IMR-90 (cell line): ENCODE measurements around the gene OR52E5. TPM values are rescaled to one million over a fixed set of nuclear protein-coding genes. Genes with fewer than 3 reads are reported as not detected.

Experiments
- ATAC-seq: fragments of 200-7000 bp; cut with Tn5 transposase; 2 replicates; pipeline ENCODE4 v1.9.1; 2020; ENCODE audit warnings: low read depth, mild to moderate bottlenecking, moderate library complexity
- BruUV-seq: library from RNA; stranded (reverse); fragments of 400-500 nt; replicated peaks from 2 replicates; lab custom pipeline; 2021; lab: Mats Ljungman, UMichigan
- CTCF ChIA-PET: fragments of 300-600 bp; formaldehyde crosslinking; extraction: SDS; loops from one replicate; lab custom pipeline; 2021; ENCODE audit warnings: antibody characterized with exemption; lab: Yijun Ruan, JAX
- POLR2A ChIA-PET: fragments of 300-600 bp; sonication (Branson Sonifier 250); formaldehyde crosslinking; loops from one replicate; lab custom pipeline; 2022; ENCODE audit warnings: antibody characterized with exemption; ENCODE audit not compliant: unreplicated experiment; lab: Charles Lee
- DNase-seq: peaks from one replicate; pipeline ENCODE4 v3.0.0; 2013
- H2AFZ ChIP-seq: replicated peaks from 2 replicates; pipeline ENCODE3; 2013; ENCODE audit warnings: low read length, mild to moderate bottlenecking; ENCODE audit not compliant: poor library complexity
- H2AK5ac ChIP-seq: 2 replicates; pipeline ENCODE4 v1.6.1; 2013; ENCODE audit warnings: low read depth, low read length, inconsistent platforms
- H2AK9ac ChIP-seq: replicated peaks from 2 replicates; pipeline ENCODE3; 2013; ENCODE audit warnings: mild to moderate bottlenecking, low read depth, low read length, moderate library complexity; ENCODE audit not compliant: poor library complexity
- H2BK120ac ChIP-seq: 2 replicates; pipeline ENCODE4 v1.6.1; 2013; ENCODE audit warnings: low read depth, low read length, inconsistent platforms
- H2BK15ac ChIP-seq: 3 replicates; pipeline ENCODE4 v1.6.1; 2013; ENCODE audit warnings: low read depth, low read length, inconsistent platforms
- H2BK20ac ChIP-seq: 2 replicates; pipeline ENCODE4 v1.6.1; 2013; ENCODE audit warnings: low read depth, mild to moderate bottlenecking, inconsistent platforms, low read length, moderate library complexity
- H2BK5ac ChIP-seq: 2 replicates; pipeline ENCODE4 v1.6.1; 2013; ENCODE audit warnings: mild to moderate bottlenecking, low read depth, low read length, inconsistent platforms; ENCODE audit not compliant: poor library complexity, severe bottlenecking
- H3K14ac ChIP-seq: replicated peaks from 2 replicates; pipeline ENCODE4 v1.6.1; 2013; ENCODE audit warnings: low read depth, low read length, inconsistent platforms
- H3K18ac ChIP-seq: 2 replicates; pipeline ENCODE4 v1.6.1; 2013; ENCODE audit warnings: low read depth, low read length, control low read depth
- H3K23ac ChIP-seq: 2 replicates; pipeline ENCODE4 v1.6.1; 2013; ENCODE audit warnings: low read depth, low read length, inconsistent platforms
- H3K27ac ChIP-seq: 2 replicates; pipeline ENCODE4 v1.5.1; 2013; ENCODE audit warnings: mild to moderate bottlenecking, control low read depth, low read length; ENCODE audit not compliant: insufficient read depth
- H3K27me3 ChIP-seq: 2 replicates; pipeline ENCODE4 v1.6.1; 2013; ENCODE audit warnings: low read length; ENCODE audit not compliant: control insufficient read depth, insufficient read depth
- H3K36me3 ChIP-seq: 2 replicates; pipeline ENCODE4 v1.6.1; 2013; ENCODE audit warnings: low read length, mixed read lengths; ENCODE audit not compliant: control insufficient read depth, insufficient read depth
- H3K4ac ChIP-seq: 2 replicates; pipeline ENCODE4 v1.6.1; 2013; ENCODE audit warnings: low read depth, low read length, inconsistent platforms
- H3K4me1 ChIP-seq: 2 replicates; pipeline ENCODE4 v1.6.1; 2013; ENCODE audit warnings: low read length, mixed read lengths; ENCODE audit not compliant: control insufficient read depth, insufficient read depth
- H3K4me2 ChIP-seq: 2 replicates; pipeline ENCODE4 v1.6.1; 2013; ENCODE audit warnings: low read depth, mild to moderate bottlenecking, control low read depth, low read length, moderate library complexity
- H3K4me3 ChIP-seq: 2 replicates; pipeline ENCODE4 v1.5.1; 2013; ENCODE audit warnings: low read depth, mild to moderate bottlenecking, control low read depth, low read length, moderate library complexity; ENCODE audit not compliant: insufficient read depth
- H3K56ac ChIP-seq: 2 replicates; pipeline ENCODE4 v1.6.1; 2013; ENCODE audit warnings: low read length, inconsistent platforms; ENCODE audit not compliant: insufficient read depth; ENCODE audit errors: extremely low read depth
- H3K79me1 ChIP-seq, 2 experiments: 2 replicates each; pipeline ENCODE4 v1.6.1; 2013; ENCODE audit warnings: low read length in 2 of 2, inconsistent platforms in 1 of 2, low read depth in 1 of 2
- H3K9ac ChIP-seq: 2 replicates; pipeline ENCODE4 v1.6.1; 2013; ENCODE audit warnings: low read depth, low read length, control low read depth
- H3K9me1 ChIP-seq: 2 replicates; pipeline ENCODE4 v1.6.1; 2013; ENCODE audit warnings: low read length, inconsistent platforms; ENCODE audit not compliant: insufficient read depth
- H3K9me3 ChIP-seq: 2 replicates; pipeline ENCODE4 v1.6.1; 2013; ENCODE audit warnings: low read length; ENCODE audit not compliant: control insufficient read depth, insufficient read depth
- H4K20me1 ChIP-seq: 2 replicates; pipeline ENCODE4 v1.6.1; 2013; ENCODE audit warnings: low read length, inconsistent platforms; ENCODE audit not compliant: insufficient read depth
- H4K5ac ChIP-seq: 2 replicates; pipeline ENCODE4 v1.6.1; 2013; ENCODE audit warnings: mild to moderate bottlenecking, low read depth, low read length, control low read depth
- H4K8ac ChIP-seq, 2 experiments: 2 replicates each; pipeline ENCODE4 v1.6.1; 2013; ENCODE audit warnings: low read depth in 2 of 2, low read length in 2 of 2, control low read depth in 1 of 2, inconsistent platforms in 1 of 2
- H4K91ac ChIP-seq: 2 replicates; pipeline ENCODE4 v1.6.1; 2013; ENCODE audit warnings: low read depth, low read length, inconsistent platforms; ENCODE audit not compliant: insufficient read depth
- BHLHE40 ChIP-seq: fragments of 150-350 bp; IDR thresholded peaks from 2 replicates; pipeline ENCODE4 v1.6.1; 2016; ENCODE audit warnings: mild to moderate bottlenecking, low read depth, low read length
- CEBPB ChIP-seq: IDR thresholded peaks from 2 replicates; pipeline ENCODE4 v1.6.1; 2012; ENCODE audit warnings: low read depth, low read length, improper control_type of control experiment
- CHD1 ChIP-seq: IDR thresholded peaks from 2 replicates; pipeline ENCODE4 v1.6.1; 2012; ENCODE audit warnings: low read depth, low read length, improper control_type of control experiment
- CTCF ChIP-seq: conservative IDR thresholded peaks from 2 replicates; pipeline ENCODE4 v1.5.1; 2012; ENCODE audit warnings: mild to moderate bottlenecking, low read depth, low read length, improper control_type of control experiment
- ELK1 ChIP-seq: fragments of 150-350 bp; IDR thresholded peaks from 2 replicates; pipeline ENCODE4 v1.6.1; 2016; ENCODE audit warnings: low read depth, mild to moderate bottlenecking, low read length, moderate library complexity, borderline replicate concordance
- FOS ChIP-seq: fragments of 150-350 bp; IDR thresholded peaks from 2 replicates; pipeline ENCODE4 v1.6.1; 2016; ENCODE audit warnings: low read depth, low read length
- MAFK ChIP-seq: IDR thresholded peaks from 2 replicates; pipeline ENCODE4 v1.6.1; 2012; ENCODE audit warnings: low read depth, low read length, improper control_type of control experiment
- MAZ ChIP-seq: IDR thresholded peaks from 2 replicates; pipeline ENCODE4 v1.6.1; 2012; ENCODE audit warnings: low read depth, mild to moderate bottlenecking, low read length, improper control_type of control experiment, moderate library complexity, borderline replicate concordance
- MXI1 ChIP-seq: IDR thresholded peaks from 2 replicates; pipeline ENCODE4 v1.6.1; 2012; ENCODE audit warnings: low read depth, mild to moderate bottlenecking, low read length, moderate library complexity, borderline replicate concordance
- NFE2L2 ChIP-seq: fragments of 150-350 bp; IDR thresholded peaks from 2 replicates; pipeline ENCODE4 v1.6.1; 2016; ENCODE audit warnings: low read depth, mild to moderate bottlenecking, low read length
- POLR2A ChIP-seq: IDR thresholded peaks from 2 replicates; pipeline ENCODE4 v1.6.1; 2012; ENCODE audit warnings: mild to moderate bottlenecking, low read depth, low read length
- RAD21 ChIP-seq: IDR thresholded peaks from 2 replicates; pipeline ENCODE4 v1.6.1; 2012; ENCODE audit warnings: low read length, improper control_type of control experiment
- RCOR1 ChIP-seq: IDR thresholded peaks from 2 replicates; pipeline ENCODE4 v1.6.1; 2012; ENCODE audit warnings: mild to moderate bottlenecking, low read length, improper control_type of control experiment; ENCODE audit not compliant: insufficient replicate concordance
- RFX5 ChIP-seq: IDR thresholded peaks from 2 replicates; pipeline ENCODE4 v1.8.0; 2012; ENCODE audit warnings: low read depth, mild to moderate bottlenecking, low read length, moderate library complexity
- SMC3 ChIP-seq: fragments of 150-350 bp; IDR thresholded peaks from 2 replicates; pipeline ENCODE4 v1.6.1; 2016; ENCODE audit warnings: low read depth, mild to moderate bottlenecking, antibody characterized with exemption, low read length, moderate library complexity
- USF2 ChIP-seq: fragments of 150-350 bp; IDR thresholded peaks from 2 replicates; pipeline ENCODE4 v1.6.1; 2017; ENCODE audit warnings: mild to moderate bottlenecking, antibody characterized with exemption, low read length, low read depth
- WGBS, 2 experiments: methylation state at CpG; one replicate each; pipeline versions ENCODE4 v1.1.5 to v1.1.7; 2013; ENCODE audit warnings: missing lambda C conversion rate in 2 of 2; ENCODE audit not compliant: insufficient read length in 1 of 2; ENCODE audit errors: extremely low coverage in 2 of 2; 5-methylcytosine and 5-hydroxymethylcytosine counted together
- dilution Hi-C: fragments of 300-500 bp; cut with HindIII; formaldehyde crosslinking; loops from one replicate; pipeline ENCODE4 v1.14.3; 2018; ENCODE audit warnings: low sequenced_read_pairs; ENCODE audit not compliant: unreplicated experiment
- in situ Hi-C: fragments of 300-500 bp; cut with MboI; formaldehyde crosslinking; loops from 3 replicates; pipeline ENCODE4 v1.14.3; 2019; ENCODE audit warnings: low sequenced_read_pairs, inconsistent platforms, mixed read lengths
- intact Hi-C: fragments of 100-400 bp; cut with micrococcal nuclease; formaldehyde crosslinking; loops from 2 replicates; pipeline ENCODE4 v1.10.0; 2022
- polyA plus RNA-seq, 3 experiments: library from polyadenylated mRNA; depleted of rRNA; stranded (reverse); fragments of >200 nt; gene quantifications; 2 replicates each; pipeline ENCODE4 v1.2.3, GENCODE V29; 2012; ENCODE audit warnings: low replicate concordance in 1 of 3
- total RNA-seq: library from RNA; depleted of rRNA; stranded (reverse); fragments of >200 nt; gene quantifications from 2 replicates; pipeline ENCODE4 v1.2.3, GENCODE V29; 2012

The OR52E5 gene
- total and polyA plus RNA-seq, 2 of the 4 experiments (the other 2 are of a cell fraction): not detected

GRCh38 chr11:5922749-5923426 lies 29.9 kb downstream of the OR52E5 start:
- no peaks in the 10 kb centered on the region for H4K20me1 ChIP-seq
- H3K4me2 ChIP-seq: no peak overlapping the region
- no peak overlapping the region for H2BK5ac ChIP-seq
- DNase-seq: no peak
- no peak overlapping the region for H3K14ac ChIP-seq
- no peaks in the 10 kb centered on the region for H3K9me1 ChIP-seq
- H3K9me3 ChIP-seq: peaks cover 11% of the 10 kb centered on the region
- H2BK20ac ChIP-seq: no peak overlapping the region
- WGBS, 2 experiments: no CpG with 5 or more reads among the region's 2 CpGs
- no peaks in the 10 kb centered on the region for H3K4me1 ChIP-seq
- H4K91ac ChIP-seq: no peak overlapping the region
- H3K79me1 ChIP-seq: no peaks in the 10 kb centered on the region
- H2AK5ac ChIP-seq: no peak overlapping the region
- no peak overlapping the region for H3K23ac ChIP-seq
- H3K18ac ChIP-seq: no peak overlapping the region
- BruUV-seq: no TSS peak
- H3K4ac ChIP-seq: no peak overlapping the region
- H3K27ac ChIP-seq: no peak overlapping the region
- no peak overlapping the region for H4K8ac ChIP-seq
- H3K56ac ChIP-seq: no peak overlapping the region
- no peak overlapping the region for H2AK9ac ChIP-seq
- H3K36me3 ChIP-seq: no peaks in the 10 kb centered on the region
- no peak overlapping the region for H2BK120ac ChIP-seq
- dilution Hi-C loops (no loop called here), in situ Hi-C loops (no loop called here), intact Hi-C loops (no loop called here)
- H2BK15ac ChIP-seq: no peak overlapping the region
- POLR2A ChIA-PET: no interaction called here
- no peak for ATAC-seq
- TF ChIP-seq MAFK (no peak), USF2 (no peak), CTCF (no peak), RAD21 (no peak), ELK1 (no peak), MAZ (no peak), CEBPB (no peak), SMC3 (no peak), RCOR1 (no peak), MXI1 (no peak), POLR2A (no peak), FOS (no peak), NFE2L2 (no peak), BHLHE40 (no peak), RFX5 (no peak), CHD1 (no peak)
- H2AFZ ChIP-seq: no peak overlapping the region
- H3K4me3 ChIP-seq: no peak overlapping the region
- H3K9ac ChIP-seq: no peak overlapping the region
- CTCF ChIA-PET: no interaction called here
- no peak overlapping the region for H4K5ac ChIP-seq
- H3K27me3 ChIP-seq: no peaks in the 10 kb centered on the region
